CD4-positive, alpha-beta T cell (primary cell): ENCODE results near the gene MTHFD2L. TPM values are rescaled to one million over a fixed set of nuclear protein-coding genes. Genes with fewer than 3 reads are reported as not detected.
"Not testable (repeated sequence)": the region's sequence is repeated elsewhere in the genome, so short reads cannot be mapped to it uniquely, and the experiment has no call there.

Source experiments
- ATAC-seq: fragments of 200-7000 bp; cut with Tn5 transposase; one replicate; pipeline ENCODE4 v1.10.0; 2022; ENCODE audit warnings: mild to moderate bottlenecking; ENCODE audit not compliant: poor library complexity
- CTCF ChIA-PET: fragments of 350-600 bp; sonication (Branson Sonifier 250); formaldehyde crosslinking; loops from one replicate; lab custom pipeline; 2021; ENCODE audit warnings: antibody characterized with exemption, inconsistent platforms; lab: Charles Lee
- POLR2A ChIA-PET: fragments of 350-600 bp; sonication (Branson Sonifier 250); formaldehyde crosslinking; loops from one replicate; lab custom pipeline; 2021; ENCODE audit warnings: antibody characterized with exemption, inconsistent platforms; lab: Charles Lee
- DNase-seq, 14 experiments: peaks; one replicate each; pipeline ENCODE4 v3.0.0-alpha.2; 2013 to 2020; ENCODE audit warnings: mixed read lengths in 2 of 14
- H3K27ac ChIP-seq, 2 donors: one replicate each; pipeline versions ENCODE4 v1.5.1 to v1.7.0; 2013; ENCODE audit warnings: low read length in 2 of 2, low read depth in 1 of 2, mild to moderate bottlenecking in 1 of 2
- H3K27me3 ChIP-seq, 2 experiments: 1 replicate in 1 of 2; 2 replicates in 1 of 2; pipeline versions ENCODE4 v1.6.1 to v1.7.0; 2013; ENCODE audit warnings: low read length in 2 of 2, control low read depth in 1 of 2, mild to moderate bottlenecking in 1 of 2, moderate library complexity in 1 of 2; ENCODE audit not compliant: insufficient read depth in 2 of 2, control insufficient read depth in 1 of 2
- H3K36me3 ChIP-seq: one replicate; pipeline ENCODE4 v1.6.1; 2013; ENCODE audit warnings: low read length, control low read depth; ENCODE audit not compliant: insufficient read depth
- H3K4me1 ChIP-seq: one replicate; pipeline ENCODE4 v1.6.1; 2013; ENCODE audit warnings: low read length, control low read depth; ENCODE audit not compliant: insufficient read depth
- H3K4me3 ChIP-seq: one replicate; pipeline ENCODE4 v1.5.1; 2013; ENCODE audit warnings: mild to moderate bottlenecking, low read length, moderate library complexity
- H3K9me3 ChIP-seq, 2 experiments: 1 replicate in 1 of 2; 2 replicates in 1 of 2; pipeline versions ENCODE4 v1.6.1 to v1.7.0; 2013; ENCODE audit warnings: low read length in 2 of 2, mild to moderate bottlenecking in 2 of 2, control low read depth in 1 of 2, moderate library complexity in 1 of 2; ENCODE audit not compliant: control insufficient read depth in 1 of 2, insufficient read depth in 1 of 2
- H3K27ac Mint-ChIP-seq: one replicate; pipeline ENCODE4 v1.8.0; 2020; ENCODE audit warnings: mixed read lengths
- H3K27me3 Mint-ChIP-seq: one replicate; pipeline ENCODE4 v1.8.0; 2021; ENCODE audit warnings: mixed read lengths
- H3K36me3 Mint-ChIP-seq: one replicate; pipeline ENCODE4 v1.8.0; 2021; ENCODE audit warnings: low read depth, mixed read lengths
- H3K4me1 Mint-ChIP-seq: one replicate; pipeline ENCODE4 v1.8.0; 2021; ENCODE audit warnings: low read depth, mixed read lengths
- H3K4me3 Mint-ChIP-seq: one replicate; pipeline ENCODE4 v1.8.0; 2020; ENCODE audit warnings: mild to moderate bottlenecking, mixed read lengths
- H3K9me3 Mint-ChIP-seq: one replicate; pipeline ENCODE4 v1.8.0; 2020; ENCODE audit warnings: mixed read lengths
- CTCF ChIP-seq: fragments of 200-600 bp; IDR thresholded peaks from one replicate; pipeline ENCODE4 v1.8.0; 2022; ENCODE audit warnings: antibody characterized with exemption, mild to moderate bottlenecking
- intact Hi-C, 2 experiments: fragments of 100-400 bp; cut with DNase I in 1 of 2; cut with micrococcal nuclease in 1 of 2; formaldehyde crosslinking; loops; one replicate each; pipeline versions ENCODE4 v1.15.1 to v1.9.0; 2023 to 2025; cut with DNase I, micrococcal nuclease
- total RNA-seq, 174 experiments: library from RNA in 2 of 174; stranded (reverse) in 2 of 174; gene quantifications; one replicate each; pipeline ENCODE4 v1.2.3 and lab custom pipeline; 2021 to 2026

Gene MTHFD2L
- total RNA-seq, 2 experiments from 2014 or later, result 13.7 to 14.4 TPM

- Histone ChIP-seq H3K9me3 (no peaks in the 10 kb centered on the region), H3K4me1 (no peaks in the 10 kb centered on the region), H3K27me3 (no peaks in the 10 kb centered on the region), H3K27ac (no peak overlapping the region), H3K4me3 (no peak overlapping the region), H3K36me3 (no peaks in the 10 kb centered on the region)
- POLR2A ChIA-PET, result no interaction called here
- Mint-ChIP-seq H3K9me3 (peaks cover 2% of the 10 kb centered on the region), H3K27ac (no peak overlapping the region), H3K4me1 (no peaks in the 10 kb centered on the region), H3K36me3 (no peaks in the 10 kb centered on the region), H3K27me3 (peaks cover 7% of the 10 kb centered on the region), H3K4me3 (no peak overlapping the region)
- intact Hi-C loops, result no loop called here
- TF ChIP-seq CTCF, result no peak
- DNase-seq (no peak), ATAC-seq (no peak)
- CTCF ChIA-PET, result no interaction called here
These were observed 30.2 kb upstream of the MTHFD2L start for GRCh38 chr4:74127745-74128144.

- H3K36me3 ChIP-seq, H3K9me3 ChIP-seq, H3K4me1 Mint-ChIP-seq, CTCF ChIA-PET, ATAC-seq, POLR2A ChIA-PET, H3K36me3 Mint-ChIP-seq, H3K27me3 Mint-ChIP-seq, DNase-seq, H3K27ac ChIP-seq, H3K27ac Mint-ChIP-seq, H3K9me3 Mint-ChIP-seq, H3K4me3 Mint-ChIP-seq, H3K4me3 ChIP-seq, H3K4me1 ChIP-seq, H3K27me3 ChIP-seq: not testable (repeated sequence)
- intact Hi-C loops, result loop anchor here (10.0 kb wide), 4 partner anchors 406 to 1806 kb away; no protein-coding TSS in a partner anchor
These were observed 27.1 kb upstream of the MTHFD2L start for GRCh38 chr4:74130843-74131242.

DNA sequence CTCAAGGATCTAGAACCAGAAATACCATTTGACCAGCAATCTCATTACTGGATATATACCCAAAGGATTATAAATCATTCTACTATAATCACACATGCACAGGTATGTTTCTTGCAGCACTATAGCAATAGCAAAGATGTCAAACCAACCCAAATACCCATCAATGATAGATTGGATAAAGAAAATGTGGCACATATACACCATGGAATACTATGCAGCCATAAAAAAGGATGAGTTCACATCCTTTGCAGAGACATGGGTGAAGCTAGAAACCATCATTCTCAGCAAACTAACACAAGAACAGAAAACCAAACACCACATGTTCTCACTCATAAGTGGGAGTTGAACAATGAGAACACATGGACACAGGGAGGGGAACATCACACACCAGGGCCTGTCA, 25.7 kb upstream of the MTHFD2L start:
- H3K27ac ChIP-seq, H3K27me3 Mint-ChIP-seq, H3K27ac Mint-ChIP-seq, H3K4me1 Mint-ChIP-seq, H3K9me3 Mint-ChIP-seq, CTCF ChIA-PET, POLR2A ChIA-PET, H3K36me3 ChIP-seq, H3K36me3 Mint-ChIP-seq, ATAC-seq, DNase-seq, H3K27me3 ChIP-seq, H3K4me3 ChIP-seq, H3K4me1 ChIP-seq, H3K4me3 Mint-ChIP-seq, H3K9me3 ChIP-seq: not testable (repeated sequence)
- intact Hi-C loops, result loop anchor here (10.0 kb wide), 4 partner anchors 407 to 1807 kb away; no protein-coding TSS in a partner anchor

GRCh38 chr4:74132944-74133343, 25.0 kb upstream of the MTHFD2L start:
- H3K9me3 ChIP-seq, result no peaks in the 10 kb centered on the region
- no peak for TF ChIP-seq CTCF
- no peak overlapping the region for H3K27ac ChIP-seq
- Mint-ChIP-seq H3K36me3 (no peaks in the 10 kb centered on the region), H3K27ac (no peak overlapping the region), H3K4me3 (no peak overlapping the region), H3K27me3 (no peaks in the 10 kb centered on the region), H3K9me3 (peaks cover 2% of the 10 kb centered on the region), H3K4me1 (no peaks in the 10 kb centered on the region)
- ATAC-seq (no peak), DNase-seq (no peak)
- no peaks in the 10 kb centered on the region for H3K27me3 ChIP-seq
- H3K36me3 ChIP-seq, result no peaks in the 10 kb centered on the region
- ChIA-PET POLR2A (no interaction called here), CTCF (no interaction called here)
- H3K4me3 ChIP-seq, result no peak overlapping the region
- intact Hi-C loops, result loop anchor here (10.0 kb wide), 4 partner anchors 408 to 1808 kb away; no protein-coding TSS in a partner anchor
- H3K4me1 ChIP-seq, result no peaks in the 10 kb centered on the region
